Measurements from ENCODE around the gene CNTNAP2. TPM values are rescaled to one million over a fixed set of nuclear protein-coding genes. Genes with fewer than 3 reads are reported as not detected.

Gene CNTNAP2
- total RNA-seq, 4 donors from 2014 or later, result 0.42 TPM; not detected in 3

GRCh38 chr7:148026713-148027112 is 1910.1 kb downstream of the CNTNAP2 start:
- TF ChIP-seq POLR2A (IDR thresholded peaks at IDR 0.05) (no peak), CTCF (IDR thresholded peaks at IDR 0.05) (no peak), EP300 (IDR thresholded peaks at IDR 0.05) (no peak)
- Histone ChIP-seq H3K27me3 (no peaks in the 10 kb centered on the region), H3K4me1 (no peaks in the 10 kb centered on the region), H3K4me3 (no peak overlapping the region), H3K36me3 (no peaks in the 10 kb centered on the region), H3K27ac (no peak overlapping the region), H3K9me3 (no peaks in the 10 kb centered on the region)
- WGBS, 2 donors, result 80 to 85% methylated on average over 5 of the region's 5 CpGs
- DNase-seq (ENCODE audit: low spot score in 2 of 2), result no peak

- no peak overlapping the region for H3K4me3 ChIP-seq
- H3K36me3 ChIP-seq, result no peaks in the 10 kb centered on the region
- H3K9me3 ChIP-seq, result no peaks in the 10 kb centered on the region
- H3K27ac ChIP-seq, result no peak overlapping the region
- 92 to 100% methylated on average over 3 of the region's 3 CpGs for WGBS, 2 donors
- no peaks in the 10 kb centered on the region for H3K4me1 ChIP-seq
- TF ChIP-seq POLR2A (IDR thresholded peaks at IDR 0.05) (no peak), CTCF (IDR thresholded peaks at IDR 0.05) (no peak), EP300 (IDR thresholded peaks at IDR 0.05) (no peak)
- no peaks in the 10 kb centered on the region for H3K27me3 ChIP-seq
- no peak for DNase-seq (ENCODE audit: low spot score in 2 of 2)
Observed at GRCh38 chr7:148028165-148028564, 1911.6 kb downstream of the CNTNAP2 start.

GRCh38 chr7:148031019-148031418 is 1914.4 kb downstream of the CNTNAP2 start:
- 54 to 68% methylated on average over 2 of the region's 2 CpGs for WGBS, 2 donors
- DNase-seq (ENCODE audit: low spot score in 2 of 2), result no peak
- no peak for TF ChIP-seq CTCF (IDR thresholded peaks at IDR 0.05)
- no peak for TF ChIP-seq EP300 (IDR thresholded peaks at IDR 0.05)
- no peak for TF ChIP-seq POLR2A (IDR thresholded peaks at IDR 0.05)

GRCh38 chr7:148031811-148032210 is 1915.2 kb downstream of the CNTNAP2 start:
- 57 to 62% methylated on average over 8 of the region's 8 CpGs for WGBS, 2 donors
- no peak for TF ChIP-seq CTCF (IDR thresholded peaks at IDR 0.05)
- no peak for TF ChIP-seq POLR2A (IDR thresholded peaks at IDR 0.05)
- TF ChIP-seq EP300 (IDR thresholded peaks at IDR 0.05), result no peak

More at GRCh38 chr7:148031019-148031418, 1914.4 kb downstream of the CNTNAP2 start:
- H3K4me1 ChIP-seq, result no peaks in the 10 kb centered on the region
- H3K36me3 ChIP-seq, result no peaks in the 10 kb centered on the region
- no peaks in the 10 kb centered on the region for H3K27me3 ChIP-seq
- no peak overlapping the region for H3K4me3 ChIP-seq
- H3K9me3 ChIP-seq, result no peaks in the 10 kb centered on the region
- H3K27ac ChIP-seq, result no peak overlapping the region

GRCh38 chr7:148035950-148036349 is 1919.3 kb downstream of the CNTNAP2 start:
- WGBS, 2 donors, result 88 to 89% methylated on average over 1 of the region's 1 CpG

More at GRCh38 chr7:148031811-148032210, 1915.2 kb downstream of the CNTNAP2 start:
- Histone ChIP-seq H3K9me3 (no peaks in the 10 kb centered on the region), H3K4me3 (no peak overlapping the region), H3K4me1 (no peaks in the 10 kb centered on the region), H3K27me3 (no peaks in the 10 kb centered on the region), H3K27ac (no peak overlapping the region), H3K36me3 (no peaks in the 10 kb centered on the region)
- no peak for DNase-seq (ENCODE audit: low spot score in 2 of 2)

More at GRCh38 chr7:148035950-148036349, 1919.3 kb downstream of the CNTNAP2 start:
- Histone ChIP-seq H3K9me3 (no peaks in the 10 kb centered on the region), H3K27me3 (no peaks in the 10 kb centered on the region), H3K4me3 (no peak overlapping the region), H3K27ac (no peak overlapping the region), H3K36me3 (no peaks in the 10 kb centered on the region), H3K4me1 (no peaks in the 10 kb centered on the region)
- no peak for DNase-seq (ENCODE audit: low spot score in 2 of 2)
- no peak for TF ChIP-seq CTCF (IDR thresholded peaks at IDR 0.05)
- TF ChIP-seq EP300 (IDR thresholded peaks at IDR 0.05), result no peak
- TF ChIP-seq POLR2A (IDR thresholded peaks at IDR 0.05), result no peak

Data from tibial nerve (tissue), 4 donors.